ENCODE results near the gene ANKRD53.

Gene ANKRD53

GRCh38 chr2:70938586-70938950 lies 39.9 kb upstream of the ANKRD53 start:
- ATAC-seq: no peak
- TF ChIP-seq SNAI2 (CRISPR knock-in tag; IDR thresholded peaks at IDR 0.05) (no peak), TOX (CRISPR knock-in tag; IDR thresholded peaks at IDR 0.05; ENCODE audit: borderline replicate concordance) (no peak), POU6F1 (CRISPR knock-in tag; IDR thresholded peaks at IDR 0.05; ENCODE audit: borderline replicate concordance, low read depth) (no peak), TSHZ2 (CRISPR knock-in tag; IDR thresholded peaks at IDR 0.05) (no peak), ZNF70 (CRISPR knock-in tag; IDR thresholded peaks at IDR 0.05) (no peak), ZFP30 (CRISPR knock-in tag; IDR thresholded peaks at IDR 0.05) (no peak), ESRRG (CRISPR knock-in tag; IDR thresholded peaks at IDR 0.05) (no peak), CSRNP3 (CRISPR knock-in tag; IDR thresholded peaks at IDR 0.05) (no peak), ISL1 (CRISPR knock-in tag; IDR thresholded peaks at IDR 0.05) (no peak), ZC3H10 (CRISPR knock-in tag; IDR thresholded peaks at IDR 0.05) (no peak), ZNF8 (CRISPR knock-in tag; IDR thresholded peaks at IDR 0.05) (no peak)

- TF ChIP-seq ZC3H10 (CRISPR knock-in tag; IDR thresholded peaks at IDR 0.05): no peak
- no peak for TF ChIP-seq RARB (CRISPR knock-in tag; IDR thresholded peaks at IDR 0.05)
- TF ChIP-seq TOX (CRISPR knock-in tag; IDR thresholded peaks at IDR 0.05; ENCODE audit: borderline replicate concordance): no peak
- no peak for TF ChIP-seq ZNF565 (CRISPR knock-in tag; conservative IDR thresholded peaks at IDR 0.05; ENCODE audit: low read depth)
- no peak for TF ChIP-seq ARNTL (CRISPR knock-in tag; IDR thresholded peaks at IDR 0.05; ENCODE audit: borderline replicate concordance, low read depth)
- TF ChIP-seq CREB5 (CRISPR knock-in tag; IDR thresholded peaks at IDR 0.05; ENCODE audit: low read depth): no peak
- no peak for TF ChIP-seq ZNF8 (CRISPR knock-in tag; IDR thresholded peaks at IDR 0.05)
- no peak for TF ChIP-seq ZFP3 (CRISPR knock-in tag; IDR thresholded peaks at IDR 0.05)
- TF ChIP-seq TSHZ2 (CRISPR knock-in tag; IDR thresholded peaks at IDR 0.05): no peak
- TF ChIP-seq OSR1 (CRISPR knock-in tag; IDR thresholded peaks at IDR 0.05): no peak
- no peak for TF ChIP-seq POU6F1 (CRISPR knock-in tag; IDR thresholded peaks at IDR 0.05; ENCODE audit: borderline replicate concordance, low read depth)
- TF ChIP-seq GLIS3 (CRISPR knock-in tag; IDR thresholded peaks at IDR 0.05): no peak
- TF ChIP-seq ZFP30 (CRISPR knock-in tag; IDR thresholded peaks at IDR 0.05): no peak
- no peak for TF ChIP-seq SNAI2 (CRISPR knock-in tag; IDR thresholded peaks at IDR 0.05)
- no peak for TF ChIP-seq BACH2 (CRISPR knock-in tag; IDR thresholded peaks at IDR 0.05; ENCODE audit: borderline replicate concordance)
- no peak for TF ChIP-seq TCF4 (CRISPR knock-in tag; IDR thresholded peaks at IDR 0.05; ENCODE audit: borderline replicate concordance)
- TF ChIP-seq ZNF70 (CRISPR knock-in tag; IDR thresholded peaks at IDR 0.05): no peak
- no peak for TF ChIP-seq PATZ1 (CRISPR knock-in tag; IDR thresholded peaks at IDR 0.05; ENCODE audit: borderline replicate concordance)
- no peak for TF ChIP-seq CSDC2 (CRISPR knock-in tag; IDR thresholded peaks at IDR 0.05)
- no peak for TF ChIP-seq CSRNP3 (CRISPR knock-in tag; IDR thresholded peaks at IDR 0.05)
- no peak for ATAC-seq
Measured at GRCh38 chr2:70939001-70939838, 39.2 kb upstream of the ANKRD53 start.
